ENCODE measurements around the gene DNM3.

- TF ChIP-seq CTCF (conservative IDR thresholded peaks at IDR 0.05 in 1 of 2, IDR thresholded peaks at IDR 0.05 in 1 of 2; ENCODE audit: extremely low read depth in 1 of 2, insufficient read depth in 1 of 2, low read depth in 1 of 2, low read length in 2 of 2) (no peak), EZH2 (IDR thresholded peaks at IDR 0.05; ENCODE audit: borderline replicate concordance, low read length) (no peak)
Observed at GRCh38 chr1:171916315-171916771, 75.0 kb downstream of the DNM3 start.
